NCI-H2196 treated with DMSO at 0.1 percent for 48 hours (cell line): ENCODE measurements around the gene EIF1.

Experiments used
- DNase-seq: peaks from one replicate; lab custom pipeline; 2025; ENCODE audit not compliant: unreplicated experiment; lab: John Stamatoyannopoulos, UW

Gene EIF1

DNA sequence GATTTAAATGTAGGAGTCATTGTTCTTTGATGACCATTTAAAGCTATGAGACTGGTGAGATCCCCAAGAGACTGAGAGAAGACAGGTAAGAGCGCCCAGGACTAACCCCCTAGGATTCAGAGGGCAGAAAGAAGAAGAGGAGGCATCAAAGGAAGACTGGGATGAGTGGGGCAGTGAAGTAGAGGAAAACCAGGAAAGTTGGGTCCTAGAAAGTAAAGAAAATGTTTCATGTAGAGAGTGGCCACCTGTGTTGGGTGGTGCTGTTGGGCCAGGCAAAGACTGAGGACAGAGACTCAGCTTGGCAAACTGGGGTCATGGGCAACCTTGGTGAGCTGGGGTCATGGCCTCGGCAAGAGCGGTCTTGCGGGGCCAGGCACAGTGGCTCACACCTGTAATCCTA lies 47.1 kb downstream of the EIF1 start:
- no peak for DNase-seq

DNA sequence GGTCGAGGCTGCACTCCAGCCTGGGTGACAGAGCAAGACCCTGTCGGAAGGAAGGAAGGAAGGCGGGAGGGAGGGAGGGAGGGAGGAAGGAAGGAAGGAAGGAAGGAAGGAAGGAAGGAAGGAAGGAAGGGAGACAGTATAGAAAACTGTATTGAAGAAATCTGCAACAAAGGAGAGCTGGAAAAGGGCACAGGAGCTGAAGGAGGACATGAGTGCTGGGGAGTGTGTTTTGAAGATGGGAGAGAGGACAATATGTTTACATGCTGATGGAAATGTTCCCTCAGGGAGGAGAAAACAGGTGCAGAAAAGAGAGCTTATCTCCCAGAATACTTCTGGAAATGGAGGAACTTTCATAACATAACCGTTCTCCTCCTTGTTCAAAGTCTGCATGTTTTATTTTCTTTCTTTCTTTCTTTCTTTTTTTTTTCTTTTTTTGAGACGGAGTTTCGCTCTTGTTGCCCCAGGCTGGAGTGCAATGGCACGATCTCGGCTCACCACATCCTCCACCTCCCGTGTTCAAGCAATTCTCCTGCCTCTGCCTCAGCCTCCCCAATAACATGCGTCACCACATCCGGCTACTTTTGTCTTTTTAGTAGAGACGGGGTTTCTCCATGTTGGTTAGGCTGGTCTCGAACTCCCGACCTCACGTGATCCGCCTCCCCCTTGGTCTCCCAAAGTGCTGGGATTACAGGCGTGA lies 48.4 kb downstream of the EIF1 start:
- no peak for DNase-seq

DNA sequence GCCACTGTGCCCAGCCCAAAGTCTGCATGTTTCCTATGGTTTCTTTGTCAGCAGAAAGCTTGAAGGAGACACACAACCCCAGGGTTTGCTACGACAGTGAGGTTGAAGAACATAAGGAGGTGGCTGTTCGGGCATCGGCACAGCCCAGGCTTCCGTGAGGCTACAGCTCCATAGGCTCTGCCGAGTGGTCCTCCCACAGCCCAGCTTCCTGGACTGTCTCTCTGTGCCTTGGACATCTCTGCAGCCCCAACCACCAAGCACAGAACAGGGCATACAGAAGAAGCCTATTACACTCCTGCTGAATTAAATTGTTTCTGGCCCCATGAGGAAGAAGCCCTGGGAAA lies 49.0 kb downstream of the EIF1 start:
- no peak for DNase-seq

- no peak for DNase-seq
Measured at GRCh38 chr17:41738077-41738800, 49.6 kb downstream of the EIF1 start.

GRCh38 chr17:41738801-41739112 lies 50.1 kb downstream of the EIF1 start:
- no peak for DNase-seq

DNA sequence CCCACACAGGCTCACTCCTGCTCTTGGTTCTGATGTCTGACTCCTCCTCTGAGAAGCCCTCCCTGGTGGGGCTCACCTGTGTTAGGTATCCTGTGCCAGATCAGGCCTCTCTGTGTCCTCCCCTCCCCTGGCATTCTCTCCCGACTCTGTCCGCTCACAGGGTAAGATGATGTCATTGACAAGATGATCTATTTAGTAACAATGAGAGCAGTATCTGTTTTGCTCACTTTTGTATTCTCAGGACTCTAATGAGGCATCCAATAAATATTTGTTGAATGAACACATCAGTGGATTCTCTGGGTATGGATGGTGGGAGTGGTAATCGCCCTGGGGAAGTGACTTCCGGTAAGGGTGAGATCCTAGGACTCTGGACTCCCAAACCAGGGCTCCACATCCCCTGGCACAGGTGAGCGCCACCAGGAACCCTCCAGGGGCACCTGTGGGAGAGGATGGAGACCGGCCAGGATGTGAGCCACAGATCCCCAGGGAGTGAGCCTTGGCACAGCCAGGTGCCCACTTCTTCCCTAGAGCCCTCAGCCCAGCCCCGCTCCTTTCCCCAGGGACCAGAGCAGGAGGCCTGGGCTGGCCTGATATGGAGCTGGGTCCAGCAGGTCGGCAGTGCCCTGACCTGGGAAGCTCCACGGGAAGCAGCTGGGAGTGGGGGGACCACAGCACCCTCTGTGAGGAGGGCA lies 51.1 kb downstream of the EIF1 start:
- DNase-seq: no peak

GRCh38 chr17:41740506-41740905 lies 51.8 kb downstream of the EIF1 start:
- DNase-seq: no peak

DNA sequence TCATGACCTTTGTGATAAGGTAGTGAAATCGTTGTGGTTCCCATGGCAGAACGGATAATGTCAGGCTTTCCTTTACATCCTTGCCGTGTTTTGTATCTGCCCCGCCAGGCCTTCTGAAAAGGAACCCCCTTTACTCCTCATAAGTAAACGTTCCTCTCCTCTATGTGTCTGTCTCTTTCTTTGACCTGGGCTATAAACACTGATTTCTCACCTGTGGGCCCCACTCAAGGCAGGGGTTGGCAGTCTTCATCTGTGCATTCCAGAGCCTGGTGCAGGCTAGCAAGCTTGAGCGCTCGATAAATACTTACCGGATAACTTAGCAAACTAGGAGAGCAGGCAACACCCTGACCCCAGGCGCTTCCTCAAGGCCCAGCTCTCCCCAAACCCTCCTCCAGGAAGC lies 53.0 kb downstream of the EIF1 start:
- DNase-seq: no peak
